IMR-90 (cell line): ENCODE data around the gene CFAP91.

ENCODE experiments used
- BHLHE40 ChIP-seq: fragments of 150-350 bp; IDR thresholded peaks from 2 replicates; pipeline ENCODE4 v1.6.1; 2016; ENCODE audit warnings: mild to moderate bottlenecking, low read depth, low read length
- CEBPB ChIP-seq: IDR thresholded peaks from 2 replicates; pipeline ENCODE4 v1.6.1; 2012; ENCODE audit warnings: low read depth, low read length, improper control_type of control experiment
- POLR2A ChIP-seq: IDR thresholded peaks from 2 replicates; pipeline ENCODE4 v1.6.1; 2012; ENCODE audit warnings: mild to moderate bottlenecking, low read depth, low read length
- RAD21 ChIP-seq: IDR thresholded peaks from 2 replicates; pipeline ENCODE4 v1.6.1; 2012; ENCODE audit warnings: low read length, improper control_type of control experiment
- RFX5 ChIP-seq: IDR thresholded peaks from 2 replicates; pipeline ENCODE4 v1.8.0; 2012; ENCODE audit warnings: low read depth, mild to moderate bottlenecking, low read length, moderate library complexity
- SMC3 ChIP-seq: fragments of 150-350 bp; IDR thresholded peaks from 2 replicates; pipeline ENCODE4 v1.6.1; 2016; ENCODE audit warnings: low read depth, mild to moderate bottlenecking, antibody characterized with exemption, low read length, moderate library complexity
- TF ChIP-seq, protein P1 (sequence below): conservative IDR thresholded peaks from 2 replicates; pipeline ENCODE4 v1.5.1; 2012; ENCODE audit warnings: mild to moderate bottlenecking, low read depth, low read length, improper control_type of control experiment
- TF ChIP-seq, protein P2 (sequence below): fragments of 150-350 bp; IDR thresholded peaks from 2 replicates; pipeline ENCODE4 v1.6.1; 2017; ENCODE audit warnings: mild to moderate bottlenecking, antibody characterized with exemption, low read length, low read depth
- TF ChIP-seq, protein P3 (sequence below): fragments of 150-350 bp; IDR thresholded peaks from 2 replicates; pipeline ENCODE4 v1.6.1; 2016; ENCODE audit warnings: low read depth, mild to moderate bottlenecking, low read length, moderate library complexity, borderline replicate concordance

DNA sequence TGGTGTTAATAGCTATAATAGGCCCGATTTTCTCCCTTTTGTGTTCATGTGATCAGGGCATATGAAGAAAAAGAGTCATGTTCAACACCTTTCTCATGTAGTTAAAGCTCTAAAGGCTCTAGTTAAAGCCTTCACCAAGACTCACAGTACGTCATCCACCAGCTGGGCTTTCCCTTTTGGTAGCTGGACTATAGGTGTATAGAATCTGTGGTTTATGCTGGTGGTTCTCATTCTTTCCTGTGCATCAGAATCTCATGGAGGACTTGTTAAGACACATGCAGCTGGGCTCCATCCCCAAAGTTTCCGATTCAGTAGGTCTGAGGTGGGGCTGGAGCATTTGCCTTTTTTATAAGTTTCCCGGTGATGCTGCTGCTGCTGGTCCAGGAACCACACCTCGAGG lies 31.0 kb downstream of the CFAP91 start:
- TF ChIP-seq, protein P1, sequence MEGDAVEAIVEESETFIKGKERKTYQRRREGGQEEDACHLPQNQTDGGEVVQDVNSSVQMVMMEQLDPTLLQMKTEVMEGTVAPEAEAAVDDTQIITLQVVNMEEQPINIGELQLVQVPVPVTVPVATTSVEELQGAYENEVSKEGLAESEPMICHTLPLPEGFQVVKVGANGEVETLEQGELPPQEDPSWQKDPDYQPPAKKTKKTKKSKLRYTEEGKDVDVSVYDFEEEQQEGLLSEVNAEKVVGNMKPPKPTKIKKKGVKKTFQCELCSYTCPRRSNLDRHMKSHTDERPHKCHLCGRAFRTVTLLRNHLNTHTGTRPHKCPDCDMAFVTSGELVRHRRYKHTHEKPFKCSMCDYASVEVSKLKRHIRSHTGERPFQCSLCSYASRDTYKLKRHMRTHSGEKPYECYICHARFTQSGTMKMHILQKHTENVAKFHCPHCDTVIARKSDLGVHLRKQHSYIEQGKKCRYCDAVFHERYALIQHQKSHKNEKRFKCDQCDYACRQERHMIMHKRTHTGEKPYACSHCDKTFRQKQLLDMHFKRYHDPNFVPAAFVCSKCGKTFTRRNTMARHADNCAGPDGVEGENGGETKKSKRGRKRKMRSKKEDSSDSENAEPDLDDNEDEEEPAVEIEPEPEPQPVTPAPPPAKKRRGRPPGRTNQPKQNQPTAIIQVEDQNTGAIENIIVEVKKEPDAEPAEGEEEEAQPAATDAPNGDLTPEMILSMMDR, result no peak
- no peak for TF ChIP-seq BHLHE40
- TF ChIP-seq, protein P2, sequence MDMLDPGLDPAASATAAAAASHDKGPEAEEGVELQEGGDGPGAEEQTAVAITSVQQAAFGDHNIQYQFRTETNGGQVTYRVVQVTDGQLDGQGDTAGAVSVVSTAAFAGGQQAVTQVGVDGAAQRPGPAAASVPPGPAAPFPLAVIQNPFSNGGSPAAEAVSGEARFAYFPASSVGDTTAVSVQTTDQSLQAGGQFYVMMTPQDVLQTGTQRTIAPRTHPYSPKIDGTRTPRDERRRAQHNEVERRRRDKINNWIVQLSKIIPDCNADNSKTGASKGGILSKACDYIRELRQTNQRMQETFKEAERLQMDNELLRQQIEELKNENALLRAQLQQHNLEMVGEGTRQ, result no peak
- no peak for TF ChIP-seq CEBPB
- no peak for TF ChIP-seq POLR2A
- TF ChIP-seq, protein P3, sequence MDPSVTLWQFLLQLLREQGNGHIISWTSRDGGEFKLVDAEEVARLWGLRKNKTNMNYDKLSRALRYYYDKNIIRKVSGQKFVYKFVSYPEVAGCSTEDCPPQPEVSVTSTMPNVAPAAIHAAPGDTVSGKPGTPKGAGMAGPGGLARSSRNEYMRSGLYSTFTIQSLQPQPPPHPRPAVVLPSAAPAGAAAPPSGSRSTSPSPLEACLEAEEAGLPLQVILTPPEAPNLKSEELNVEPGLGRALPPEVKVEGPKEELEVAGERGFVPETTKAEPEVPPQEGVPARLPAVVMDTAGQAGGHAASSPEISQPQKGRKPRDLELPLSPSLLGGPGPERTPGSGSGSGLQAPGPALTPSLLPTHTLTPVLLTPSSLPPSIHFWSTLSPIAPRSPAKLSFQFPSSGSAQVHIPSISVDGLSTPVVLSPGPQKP, result no peak
- TF ChIP-seq RAD21, result no peak
- TF ChIP-seq RFX5, result no peak
- no peak for TF ChIP-seq SMC3
